Measurements from ENCODE around the gene RAD51B. TPM values are rescaled to one million over a fixed set of nuclear protein-coding genes. Genes with fewer than 3 reads are reported as not detected.

Gene RAD51B
- total and polyA plus RNA-seq, 2 of the 13 experiments (the other 11 are each of a cell fraction or from before 2014, with no cell fraction given) = 7.0 to 9.5 TPM

DNA sequence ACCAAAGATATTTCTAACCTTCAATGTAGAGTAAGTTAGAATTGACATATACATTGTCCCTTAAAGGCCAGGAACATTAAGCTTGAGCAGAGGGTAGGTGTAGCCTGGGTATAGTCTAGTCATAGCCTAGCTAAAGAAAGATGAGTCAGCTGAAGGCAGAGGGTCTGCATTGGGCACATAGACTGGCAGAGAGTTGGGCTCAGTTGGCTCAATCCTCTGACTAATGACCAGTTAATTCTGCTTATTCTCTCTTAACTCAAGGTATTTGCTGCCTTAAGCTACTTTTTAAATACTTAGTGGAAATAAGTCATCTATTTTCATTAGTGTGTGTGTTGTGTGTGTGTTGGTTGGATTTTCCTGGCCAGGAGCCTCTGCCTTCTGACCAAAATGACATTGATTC is 467.1 kb downstream of the RAD51B start:
- no peak overlapping the region for H3K27ac ChIP-seq (ENCODE audit: extremely low read length, insufficient read depth, low read length)
- no peaks in the 10 kb centered on the region for H3K79me2 ChIP-seq (ENCODE audit: insufficient read depth, low read length)
- POLR2A ChIA-PET = no interaction called here
- in situ Hi-C loops (cut with HindIII; ENCODE audit: extremely low pct_ligation_motif_present, low pct_unique_long_range_greater_than_20kb) (no loop called here), intact Hi-C loops (cut with micrococcal nuclease; ENCODE audit: unreplicated experiment) (no loop called here)
- no peaks in the 10 kb centered on the region for H3K9me3 ChIP-seq (ENCODE audit: low read length)
- no peaks in the 10 kb centered on the region for H4K20me1 ChIP-seq (ENCODE audit: insufficient read depth, low read length)
- peaks cover 31% of the 10 kb centered on the region for H3K4me1 ChIP-seq (ENCODE audit: insufficient read depth, low read length)
- H2AFZ ChIP-seq (ENCODE audit: low read length) = no peak overlapping the region
- no TSS peak for BruUV-seq (replicated peaks)
- no peak overlapping the region for H3K4me2 ChIP-seq (ENCODE audit: low read depth, low read length)
- FAIRE-seq (no peak), DNase-seq (ENCODE audit: low spot score) (no peak), ATAC-seq (no peak)
- H3K36me3 ChIP-seq (replicated peaks in 1 of 2; ENCODE audit: control insufficient read depth in 1 of 2, insufficient read depth in 2 of 2, low read length in 2 of 2) = no peaks in the 10 kb centered on the region
- H3K9ac ChIP-seq (ENCODE audit: insufficient read depth, low read depth, low read length) = no peak overlapping the region
- no peak overlapping the region for H3K4me3 ChIP-seq (replicated peaks in 1 of 3; ENCODE audit: insufficient read depth in 1 of 3, low read depth in 2 of 3, low read length in 3 of 3)
- no peaks in the 10 kb centered on the region for H3K27me3 ChIP-seq (ENCODE audit: control insufficient read depth in 1 of 2, insufficient read depth in 2 of 2, low read length in 2 of 2)
- CTCF ChIA-PET (ENCODE audit: low intra/inter-chr PET ratio, low total read pairs) = no interaction called here
- TF ChIP-seq ZSCAN30 (CRISPR knock-in tag; IDR thresholded peaks at IDR 0.05) (no peak), STAT6 (CRISPR knock-in tag; IDR thresholded peaks at IDR 0.05; ENCODE audit: borderline replicate concordance) (no peak), RARG (CRISPR knock-in tag; IDR thresholded peaks at IDR 0.05; ENCODE audit: low read depth) (no peak), MAF1 (CRISPR knock-in tag; IDR thresholded peaks at IDR 0.05; ENCODE audit: borderline replicate concordance) (no peak), ZNF782 (CRISPR knock-in tag; IDR thresholded peaks at IDR 0.05; ENCODE audit: borderline replicate concordance) (no peak), ATF7-NPFF (CRISPR knock-in tag; IDR thresholded peaks at IDR 0.05; ENCODE audit: low read depth) (no peak), SCMH1 (CRISPR knock-in tag; IDR thresholded peaks at IDR 0.05; ENCODE audit: borderline replicate concordance) (no peak), FOXP1 (IDR thresholded peaks at IDR 0.05) (no peak), FOXP1 (CRISPR knock-in tag; IDR thresholded peaks at IDR 0.05) (no peak), NFRKB (IDR thresholded peaks at IDR 0.05) (no peak), EZH2 (conservative IDR thresholded peaks at IDR 0.05; ENCODE audit: low read depth, low read length) (no peak), KDM1A (CRISPR knock-in tag; IDR thresholded peaks at IDR 0.05) (no peak)
- TF ChIP-seq, protein P1, sequence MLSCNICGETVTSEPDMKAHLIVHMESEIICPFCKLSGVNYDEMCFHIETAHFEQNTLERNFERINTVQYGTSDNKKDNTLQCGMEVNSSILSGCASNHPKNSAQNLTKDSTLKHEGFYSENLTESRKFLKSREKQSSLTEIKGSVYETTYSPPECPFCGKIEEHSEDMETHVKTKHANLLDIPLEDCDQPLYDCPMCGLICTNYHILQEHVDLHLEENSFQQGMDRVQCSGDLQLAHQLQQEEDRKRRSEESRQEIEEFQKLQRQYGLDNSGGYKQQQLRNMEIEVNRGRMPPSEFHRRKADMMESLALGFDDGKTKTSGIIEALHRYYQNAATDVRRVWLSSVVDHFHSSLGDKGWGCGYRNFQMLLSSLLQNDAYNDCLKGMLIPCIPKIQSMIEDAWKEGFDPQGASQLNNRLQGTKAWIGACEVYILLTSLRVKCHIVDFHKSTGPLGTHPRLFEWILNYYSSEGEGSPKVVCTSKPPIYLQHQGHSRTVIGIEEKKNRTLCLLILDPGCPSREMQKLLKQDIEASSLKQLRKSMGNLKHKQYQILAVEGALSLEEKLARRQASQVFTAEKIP (CRISPR knock-in tag; IDR thresholded peaks at IDR 0.05; ENCODE audit: borderline replicate concordance) = no peak
- TF ChIP-seq, protein P2, sequence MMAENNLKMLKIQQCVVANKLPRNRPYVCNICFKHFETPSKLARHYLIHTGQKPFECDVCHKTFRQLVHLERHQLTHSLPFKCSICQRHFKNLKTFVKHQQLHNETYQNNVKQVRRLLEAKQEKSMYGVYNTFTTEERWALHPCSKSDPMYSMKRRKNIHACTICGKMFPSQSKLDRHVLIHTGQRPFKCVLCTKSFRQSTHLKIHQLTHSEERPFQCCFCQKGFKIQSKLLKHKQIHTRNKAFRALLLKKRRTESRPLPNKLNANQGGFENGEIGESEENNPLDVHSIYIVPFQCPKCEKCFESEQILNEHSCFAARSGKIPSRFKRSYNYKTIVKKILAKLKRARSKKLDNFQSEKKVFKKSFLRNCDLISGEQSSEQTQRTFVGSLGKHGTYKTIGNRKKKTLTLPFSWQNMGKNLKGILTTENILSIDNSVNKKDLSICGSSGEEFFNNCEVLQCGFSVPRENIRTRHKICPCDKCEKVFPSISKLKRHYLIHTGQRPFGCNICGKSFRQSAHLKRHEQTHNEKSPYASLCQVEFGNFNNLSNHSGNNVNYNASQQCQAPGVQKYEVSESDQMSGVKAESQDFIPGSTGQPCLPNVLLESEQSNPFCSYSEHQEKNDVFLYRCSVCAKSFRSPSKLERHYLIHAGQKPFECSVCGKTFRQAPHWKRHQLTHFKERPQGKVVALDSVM (CRISPR knock-in tag; IDR thresholded peaks at IDR 0.05) = no peak
- TF ChIP-seq, protein P3, sequence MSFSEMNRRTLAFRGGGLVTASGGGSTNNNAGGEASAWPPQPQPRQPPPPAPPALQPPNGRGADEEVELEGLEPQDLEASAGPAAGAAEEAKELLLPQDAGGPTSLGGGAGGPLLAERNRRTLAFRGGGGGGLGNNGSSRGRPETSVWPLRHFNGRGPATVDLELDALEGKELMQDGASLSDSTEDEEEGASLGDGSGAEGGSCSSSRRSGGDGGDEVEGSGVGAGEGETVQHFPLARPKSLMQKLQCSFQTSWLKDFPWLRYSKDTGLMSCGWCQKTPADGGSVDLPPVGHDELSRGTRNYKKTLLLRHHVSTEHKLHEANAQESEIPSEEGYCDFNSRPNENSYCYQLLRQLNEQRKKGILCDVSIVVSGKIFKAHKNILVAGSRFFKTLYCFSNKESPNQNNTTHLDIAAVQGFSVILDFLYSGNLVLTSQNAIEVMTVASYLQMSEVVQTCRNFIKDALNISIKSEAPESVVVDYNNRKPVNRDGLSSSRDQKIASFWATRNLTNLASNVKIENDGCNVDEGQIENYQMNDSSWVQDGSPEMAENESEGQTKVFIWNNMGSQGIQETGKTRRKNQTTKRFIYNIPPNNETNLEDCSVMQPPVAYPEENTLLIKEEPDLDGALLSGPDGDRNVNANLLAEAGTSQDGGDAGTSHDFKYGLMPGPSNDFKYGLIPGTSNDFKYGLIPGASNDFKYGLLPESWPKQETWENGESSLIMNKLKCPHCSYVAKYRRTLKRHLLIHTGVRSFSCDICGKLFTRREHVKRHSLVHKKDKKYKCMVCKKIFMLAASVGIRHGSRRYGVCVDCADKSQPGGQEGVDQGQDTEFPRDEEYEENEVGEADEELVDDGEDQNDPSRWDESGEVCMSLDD (CRISPR knock-in tag; IDR thresholded peaks at IDR 0.05; ENCODE audit: borderline replicate concordance) = no peak
- TF ChIP-seq, protein P4, sequence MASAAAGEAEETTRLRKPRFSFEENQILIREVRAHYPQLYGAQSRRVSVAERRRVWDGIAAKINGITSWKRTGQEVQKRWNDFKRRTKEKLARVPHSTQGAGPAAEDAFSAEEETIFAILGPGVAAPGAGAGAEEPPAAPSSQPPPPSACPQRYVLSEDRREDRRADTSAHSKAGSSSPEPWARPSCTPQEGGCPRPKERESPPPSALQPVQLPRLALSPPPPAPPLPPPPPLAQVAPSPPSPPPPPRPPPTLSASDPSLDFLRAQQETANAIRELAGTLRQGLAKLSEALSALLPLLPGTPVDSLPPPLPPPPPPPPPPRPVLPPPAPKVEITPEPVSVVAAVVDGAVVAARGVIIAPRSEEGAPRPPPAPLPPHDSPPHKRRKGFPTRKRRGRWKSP (CRISPR knock-in tag; IDR thresholded peaks at IDR 0.05) = no peak

Data from HepG2 (cell line).